ENCODE results near the gene HOXB7. TPM values are rescaled to one million over a fixed set of nuclear protein-coding genes. Genes with fewer than 3 reads are reported as not detected.

Gene HOXB7
- total RNA-seq, 1 donor from 2014 or later, result 24.9 TPM

- no peak for TF ChIP-seq CTCF (conservative IDR thresholded peaks at IDR 0.05; ENCODE audit: low read depth, low read length)
- peak overlapping the region; percentile 31 for H3K4me3 ChIP-seq (ENCODE audit: low read depth, low read length)
- DNase-seq (ENCODE audit: low read depth), result no peak
Measured at GRCh38 chr17:48563385-48563838, 47.4 kb downstream of the HOXB7 start.

- H3K4me3 ChIP-seq (ENCODE audit: low read depth, low read length), result peak overlapping the region; percentile 31
- DNase-seq (ENCODE audit: low read depth), result no peak
- TF ChIP-seq CTCF (conservative IDR thresholded peaks at IDR 0.05; ENCODE audit: low read depth, low read length), result no peak
Measured at GRCh38 chr17:48562934-48563333, 47.9 kb downstream of the HOXB7 start.

- no peak overlapping the region for H3K4me3 ChIP-seq (ENCODE audit: low read depth, low read length)
- no peak for DNase-seq (ENCODE audit: low read depth)
- peak; percentile 54 for TF ChIP-seq CTCF (conservative IDR thresholded peaks at IDR 0.05; ENCODE audit: low read depth, low read length)
Measured at GRCh38 chr17:48561884-48562810, 48.7 kb downstream of the HOXB7 start.

- no peak for DNase-seq (ENCODE audit: low read depth)
- no peak overlapping the region for H3K4me3 ChIP-seq (ENCODE audit: low read depth, low read length)
- no peak for TF ChIP-seq CTCF (conservative IDR thresholded peaks at IDR 0.05; ENCODE audit: low read depth, low read length)
Measured at GRCh38 chr17:48559840-48560817, 50.7 kb downstream of the HOXB7 start.

GRCh38 chr17:48559122-48559839 is 51.5 kb downstream of the HOXB7 start:
- TF ChIP-seq CTCF (conservative IDR thresholded peaks at IDR 0.05; ENCODE audit: low read depth, low read length), result no peak
- H3K4me3 ChIP-seq (ENCODE audit: low read depth, low read length), result peak overlapping the region; percentile 31
- no peak for DNase-seq (ENCODE audit: low read depth)

GRCh38 chr17:48558831-48559121 is 52.0 kb downstream of the HOXB7 start:
- peak overlapping the region; percentile 31 for H3K4me3 ChIP-seq (ENCODE audit: low read depth, low read length)
- DNase-seq (ENCODE audit: low read depth), result no peak
- TF ChIP-seq CTCF (conservative IDR thresholded peaks at IDR 0.05; ENCODE audit: low read depth, low read length), result no peak

All from epithelial cell of proximal tubule (primary cell).